T-helper 1 cell (primary cell): Measurements from ENCODE around the gene CNOT2.
A peak's percentile ranks its signal among the peaks of the same experiment; 100 is the strongest.

ENCODE experiments used
- DNase-seq, 5 donors: peaks; one replicate each; pipeline ENCODE4 v3.0.0-alpha.2; 2012 to 2020
- total RNA-seq, 4 donors: gene quantifications; one replicate each; lab custom pipeline; 2026; lab: John Stamatoyannopoulos, UW

Gene CNOT2
- 119 to 143 (median 133) reads per million in 4 donors for total RNA-seq

- peak; percentile 79 to 91 (median 87) for DNase-seq
These were observed at the start of gene CNOT2 for GRCh38 chr12:70242695-70243509. Gene CNOT2, plus strand, starts transcription at chr12:70243433. Its CDS starts 34,794 bp downstream, at chr12:70278227.

GRCh38 chr12:70194076-70194475 lies 49.2 kb upstream of the CNOT2 start:
- no peak for DNase-seq

GRCh38 chr12:70196811-70197281 lies 46.4 kb upstream of the CNOT2 start:
- DNase-seq = no peak

- no peak for DNase-seq
These were observed 45.9 kb upstream of the CNOT2 start for GRCh38 chr12:70197345-70197744.

GRCh38 chr12:70213707-70214106 lies 29.5 kb upstream of the CNOT2 start:
- DNase-seq = no peak

GRCh38 chr12:70214972-70215617 lies 28.1 kb upstream of the CNOT2 start:
- DNase-seq = no peak

- no peak for DNase-seq
These were observed 25.8 kb upstream of the CNOT2 start for GRCh38 chr12:70217416-70217815.

GRCh38 chr12:70221626-70222025 lies 21.6 kb upstream of the CNOT2 start:
- no peak for DNase-seq

- DNase-seq = no peak
These were observed 15.3 kb upstream of the CNOT2 start for GRCh38 chr12:70227911-70228310.

- no peak for DNase-seq
These were observed 12.2 kb upstream of the CNOT2 start for GRCh38 chr12:70230934-70231606.

- DNase-seq = no peak
These were observed 6.2 kb upstream of the CNOT2 start for GRCh38 chr12:70236990-70237389.

GRCh38 chr12:70240673-70241072 lies 2.6 kb upstream of the CNOT2 start:
- peak in 1 of 5 donors; percentile 6 for DNase-seq

GRCh38 chr12:70241845-70242244 lies 1.4 kb upstream of the CNOT2 start:
- DNase-seq = no peak

- DNase-seq = peak; percentile 60 to 75 (median 69)
These were observed 508 bp downstream of the CNOT2 start for GRCh38 chr12:70243510-70244371.

- DNase-seq = no peak
These were observed 1.2 kb downstream of the CNOT2 start for GRCh38 chr12:70244409-70244808.

GRCh38 chr12:70245458-70245857 lies 2.2 kb downstream of the CNOT2 start:
- DNase-seq = no peak

GRCh38 chr12:70246580-70246979 lies 3.3 kb downstream of the CNOT2 start:
- DNase-seq = no peak

GRCh38 chr12:70247653-70248199 lies 4.5 kb downstream of the CNOT2 start:
- DNase-seq = no peak

- DNase-seq = no peak
These were observed 5.6 kb downstream of the CNOT2 start for GRCh38 chr12:70248876-70249275.

- DNase-seq = no peak
These were observed 6.7 kb downstream of the CNOT2 start for GRCh38 chr12:70249903-70250302.

GRCh38 chr12:70251226-70251625 lies 8.0 kb downstream of the CNOT2 start:
- DNase-seq = no peak

GRCh38 chr12:70251661-70252060 lies 8.4 kb downstream of the CNOT2 start:
- no peak for DNase-seq
